ENCODE data around the gene LRRC19. TPM values are rescaled to one million over a fixed set of nuclear protein-coding genes. Genes with fewer than 3 reads are reported as not detected.

Gene LRRC19
- total and polyA plus RNA-seq, 2 donors (not counting 1 experiment from before 2014, with no cell fraction given), result not detected

DNA sequence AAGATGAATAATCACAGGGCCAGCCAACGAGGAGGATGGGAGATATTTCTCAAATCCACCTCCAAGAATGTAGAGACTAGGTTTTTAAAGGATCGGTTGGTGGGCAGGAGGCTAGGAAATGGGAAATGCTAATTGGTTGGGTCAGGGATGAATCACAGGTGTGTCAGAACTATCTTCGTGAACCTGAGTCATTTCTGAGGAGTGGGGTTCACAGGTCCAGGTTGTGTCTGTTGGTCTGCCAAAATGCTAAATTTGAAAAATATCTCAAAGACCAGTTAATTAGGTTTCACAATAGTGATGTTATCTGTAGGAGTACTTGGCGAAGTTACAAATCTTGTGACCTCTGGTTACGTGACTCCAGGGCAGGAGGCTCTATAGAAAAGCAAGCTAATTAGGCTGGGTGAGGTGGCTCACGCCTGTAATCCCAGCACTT is 55.8 kb downstream of the LRRC19 start:
- no peak overlapping the region for H2AFZ ChIP-seq (ENCODE audit: insufficient read depth, low read depth, low read length, poor library complexity, severe bottlenecking)
- no peak for TF ChIP-seq EZH2 (IDR thresholded peaks at IDR 0.05; ENCODE audit: borderline replicate concordance, insufficient read depth, low read depth, low read length, poor library complexity, severe bottlenecking)
- no peak for TF ChIP-seq CTCF (IDR thresholded peaks at IDR 0.05)
- H3K9me3 ChIP-seq (ENCODE audit: control extremely low read depth in 1 of 3, control insufficient read depth in 2 of 3, insufficient read depth in 1 of 3, low read length in 2 of 3), result no peaks in the 10 kb centered on the region
- no peaks in the 10 kb centered on the region for H3K36me3 ChIP-seq (replicated peaks in 1 of 2; ENCODE audit: control extremely low read depth in 1 of 2, control insufficient read depth in 1 of 2, extremely low read depth in 1 of 2, insufficient read depth in 2 of 2, low read length in 1 of 2)
- WGBS (ENCODE audit: insufficient coverage), result 60% methylated on average over 1 of the region's 6 CpGs
- no peak overlapping the region for H3K27ac Mint-ChIP-seq
- no peak overlapping the region for H3K9ac ChIP-seq (ENCODE audit: low read length)
- intact Hi-C loops (cut with micrococcal nuclease), result no loop called here
- no peak overlapping the region for H3K4me2 ChIP-seq (replicated peaks; ENCODE audit: low read depth, low read length, poor library complexity, severe bottlenecking)
- no peaks in the 10 kb centered on the region for H3K27me3 ChIP-seq (replicated peaks in 1 of 4; ENCODE audit: control extremely low read depth in 1 of 4, control insufficient read depth in 3 of 4, insufficient read depth in 4 of 4, low read length in 3 of 4)
- ATAC-seq (ENCODE audit: low read depth) (no peak), DNase-seq (no peak)
- no peaks in the 10 kb centered on the region for H3K9me3 Mint-ChIP-seq (ENCODE audit: insufficient read depth)
- H3K4me1 ChIP-seq (ENCODE audit: control insufficient read depth in 2 of 2, insufficient read depth in 2 of 2, low read length in 2 of 2), result peaks cover 20% of the 10 kb centered on the region in 2 donors
- H3K4me3 ChIP-seq (ENCODE audit: control extremely low read depth in 1 of 5, extremely low read depth in 1 of 5, insufficient read depth in 1 of 5, low read depth in 2 of 5, low read length in 4 of 5), result no peak overlapping the region
- H3K27me3 Mint-ChIP-seq, result peaks cover 7% of the 10 kb centered on the region
- no peak overlapping the region for H3K27ac ChIP-seq (ENCODE audit: low read length in 2 of 2)
- no peaks in the 10 kb centered on the region for H4K20me1 ChIP-seq (ENCODE audit: control insufficient read depth, insufficient read depth, low read length, poor library complexity, severe bottlenecking)
- H3K79me2 ChIP-seq (ENCODE audit: control insufficient read depth, insufficient read depth, low read length), result peaks cover 34% of the 10 kb centered on the region
- H3K4me3 Mint-ChIP-seq, result peak overlapping the region; percentile 29
- ChIA-PET CTCF (no interaction called here), POLR2A (no interaction called here)
- peaks cover 33% of the 10 kb centered on the region for H3K4me1 Mint-ChIP-seq

GRCh38 chr9:26947736-26948135 is 57.7 kb downstream of the LRRC19 start:
- Histone ChIP-seq H3K79me2 (ENCODE audit: control insufficient read depth, insufficient read depth, low read length) (peaks cover 54% of the 10 kb centered on the region), H4K20me1 (ENCODE audit: control insufficient read depth, insufficient read depth, low read length, poor library complexity, severe bottlenecking) (peaks cover 5% of the 10 kb centered on the region), H2AFZ (ENCODE audit: insufficient read depth, low read depth, low read length, poor library complexity, severe bottlenecking) (peak overlapping the region; percentile 97), H3K27ac (ENCODE audit: low read length in 2 of 2) (peak overlapping the region; percentile 95 to 96), H3K36me3 (replicated peaks in 1 of 2; ENCODE audit: control extremely low read depth in 1 of 2, control insufficient read depth in 1 of 2, extremely low read depth in 1 of 2, insufficient read depth in 2 of 2, low read length in 1 of 2) (peaks cover 2% of the 10 kb centered on the region in 2 experiments), H3K4me1 (ENCODE audit: control insufficient read depth in 2 of 2, insufficient read depth in 2 of 2, low read length in 2 of 2) (peaks cover 20% of the 10 kb centered on the region in 2 donors), H3K4me3 (ENCODE audit: control extremely low read depth in 1 of 5, extremely low read depth in 1 of 5, insufficient read depth in 1 of 5, low read depth in 2 of 5, low read length in 4 of 5) (peak overlapping the region; percentile 80 to 98 (median 89)), H3K9ac (ENCODE audit: low read length) (peak overlapping the region; percentile 95), H3K9me3 (ENCODE audit: control extremely low read depth in 1 of 3, control insufficient read depth in 2 of 3, insufficient read depth in 1 of 3, low read length in 2 of 3) (no peaks in the 10 kb centered on the region), H3K4me2 (replicated peaks; ENCODE audit: low read depth, low read length, poor library complexity, severe bottlenecking) (peak overlapping the region; percentile 87), H3K27me3 (replicated peaks in 1 of 4; ENCODE audit: control extremely low read depth in 1 of 4, control insufficient read depth in 3 of 4, insufficient read depth in 4 of 4, low read length in 3 of 4) (no peaks in the 10 kb centered on the region)
- Mint-ChIP-seq H3K4me1 (peaks cover 43% of the 10 kb centered on the region), H3K4me3 (peak overlapping the region; percentile 94), H3K27me3 (peaks cover 7% of the 10 kb centered on the region), H3K9me3 (ENCODE audit: insufficient read depth) (no peaks in the 10 kb centered on the region), H3K27ac (peak overlapping the region; percentile 96)
- ChIA-PET POLR2A (interaction anchor here (1.2 to 1.3 kb wide), 2 partner anchors 8 to 54 kb away, joined by 8 to 24 read pairs; partner anchors contain the start of genes CAAP1 and IFT74), CTCF (interaction anchor here (0.7 to 2.3 kb wide), 3 partner anchors 55 to 424 kb away, joined by 3 to 11 read pairs (median 5); partner anchors contain the start of gene CAAP1)
- DNase-seq (no peak), ATAC-seq (ENCODE audit: low read depth) (no peak)
- TF ChIP-seq EZH2 (IDR thresholded peaks at IDR 0.05; ENCODE audit: borderline replicate concordance, insufficient read depth, low read depth, low read length, poor library complexity, severe bottlenecking) (no peak), CTCF (IDR thresholded peaks at IDR 0.05) (no peak)
- WGBS (ENCODE audit: insufficient coverage), result 0% methylated on average over 4 of the region's 9 CpGs
- intact Hi-C loops (cut with micrococcal nuclease), result loop anchor here (1.0 kb wide), 3 partner anchors 9 to 626 kb away; partner anchors contain the start of genes C9orf72, CAAP1 and IFT74
